Measurements from ENCODE around the gene POLR2A.

GRCh38 chr17:7459961-7460545 is 24.1 kb upstream of the POLR2A start:
- TF ChIP-seq POLR2A (IDR thresholded peaks at IDR 0.05) (no peak), POLR2AphosphoS5 (IDR thresholded peaks at IDR 0.05) (no peak)
- TF ChIP-seq, protein P1, sequence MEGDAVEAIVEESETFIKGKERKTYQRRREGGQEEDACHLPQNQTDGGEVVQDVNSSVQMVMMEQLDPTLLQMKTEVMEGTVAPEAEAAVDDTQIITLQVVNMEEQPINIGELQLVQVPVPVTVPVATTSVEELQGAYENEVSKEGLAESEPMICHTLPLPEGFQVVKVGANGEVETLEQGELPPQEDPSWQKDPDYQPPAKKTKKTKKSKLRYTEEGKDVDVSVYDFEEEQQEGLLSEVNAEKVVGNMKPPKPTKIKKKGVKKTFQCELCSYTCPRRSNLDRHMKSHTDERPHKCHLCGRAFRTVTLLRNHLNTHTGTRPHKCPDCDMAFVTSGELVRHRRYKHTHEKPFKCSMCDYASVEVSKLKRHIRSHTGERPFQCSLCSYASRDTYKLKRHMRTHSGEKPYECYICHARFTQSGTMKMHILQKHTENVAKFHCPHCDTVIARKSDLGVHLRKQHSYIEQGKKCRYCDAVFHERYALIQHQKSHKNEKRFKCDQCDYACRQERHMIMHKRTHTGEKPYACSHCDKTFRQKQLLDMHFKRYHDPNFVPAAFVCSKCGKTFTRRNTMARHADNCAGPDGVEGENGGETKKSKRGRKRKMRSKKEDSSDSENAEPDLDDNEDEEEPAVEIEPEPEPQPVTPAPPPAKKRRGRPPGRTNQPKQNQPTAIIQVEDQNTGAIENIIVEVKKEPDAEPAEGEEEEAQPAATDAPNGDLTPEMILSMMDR (IDR thresholded peaks at IDR 0.05), result no peak

Measured in gastroesophageal sphincter (tissue), 3 donors.